ENCODE results near the gene LPCAT2. TPM values are rescaled to one million over a fixed set of nuclear protein-coding genes. Genes with fewer than 3 reads are reported as not detected.

The LPCAT2 gene
- total and polyA plus RNA-seq, 12 donors = 4.0 to 10.9 (median 7.0) TPM

GRCh38 chr16:55625843-55626242 is 117.0 kb downstream of the LPCAT2 start:
- Histone ChIP-seq H3K36me3 (no peaks in the 10 kb centered on the region), H3K27ac (no peak overlapping the region), H3K9me3 (no peaks in the 10 kb centered on the region), H3K27me3 (peaks cover 0 to 3% (median 0%) of the 10 kb centered on the region in 7 donors), H3K4me1 (no peaks in the 10 kb centered on the region), H3K4me3 (no peak overlapping the region)
- WGBS, 2 donors = 65 to 81% methylated on average over 3 of the region's 3 CpGs
- DNase-seq (no peak), ATAC-seq (no peak)
- intact Hi-C loops (cut with DNase I) = no loop called here
- no peak for TF ChIP-seq CTCF (IDR thresholded peaks at IDR 0.05)

GRCh38 chr16:55628306-55628968 is 119.6 kb downstream of the LPCAT2 start:
- WGBS, 2 donors = 64 to 65% methylated on average over 6 of the region's 6 CpGs
- no peak for TF ChIP-seq CTCF (IDR thresholded peaks at IDR 0.05)
- H3K4me1 ChIP-seq = no peaks in the 10 kb centered on the region

GRCh38 chr16:55630774-55631173 is 121.9 kb downstream of the LPCAT2 start:
- peaks cover 0 to 11% (median 0%) of the 10 kb centered on the region in 7 donors for H3K27me3 ChIP-seq
- ATAC-seq = no peak

More at GRCh38 chr16:55628306-55628968, 119.6 kb downstream of the LPCAT2 start:
- Histone ChIP-seq H3K27ac (no peak overlapping the region), H3K27me3 (peaks cover 0 to 3% (median 0%) of the 10 kb centered on the region in 7 donors), H3K4me3 (no peak overlapping the region), H3K36me3 (no peaks in the 10 kb centered on the region), H3K9me3 (peaks cover 0 to 7% (median 0%) of the 10 kb centered on the region in 11 donors)
- DNase-seq (no peak), ATAC-seq (no peak)
- intact Hi-C loops (cut with DNase I) = no loop called here

GRCh38 chr16:55632259-55632658 is 123.4 kb downstream of the LPCAT2 start:
- peaks cover 0 to 16% (median 0%) of the 10 kb centered on the region in 7 donors for H3K27me3 ChIP-seq
- H3K4me1 ChIP-seq = no peaks in the 10 kb centered on the region
- TF ChIP-seq CTCF (IDR thresholded peaks at IDR 0.05) = no peak
- H3K4me3 ChIP-seq = no peak overlapping the region
- H3K27ac ChIP-seq = no peak overlapping the region
- peaks cover 0 to 7% (median 0%) of the 10 kb centered on the region in 11 donors for H3K9me3 ChIP-seq
- no peaks in the 10 kb centered on the region for H3K36me3 ChIP-seq
- ATAC-seq = no peak
- intact Hi-C loops (cut with DNase I) = no loop called here
- no peak for DNase-seq

More at GRCh38 chr16:55630774-55631173, 121.9 kb downstream of the LPCAT2 start:
- intact Hi-C loops (cut with DNase I) = no loop called here
- no peaks in the 10 kb centered on the region for H3K36me3 ChIP-seq
- DNase-seq = no peak
- no peaks in the 10 kb centered on the region for H3K4me1 ChIP-seq
- H3K9me3 ChIP-seq = peaks cover 0 to 7% (median 0%) of the 10 kb centered on the region in 11 donors
- H3K4me3 ChIP-seq = no peak overlapping the region
- no peak for TF ChIP-seq CTCF (IDR thresholded peaks at IDR 0.05)
- H3K27ac ChIP-seq = no peak overlapping the region
